Activated B cell treated with CpG ODN at 0.5 μM for 24 hours (primary cell): ENCODE results near the gene ADSS2. TPM values are rescaled to one million over a fixed set of nuclear protein-coding genes. Genes with fewer than 3 reads are reported as not detected.

Experiments used
- ATAC-seq: fragments of 200-7000 bp; cut with Tn5 transposase; one replicate; pipeline ENCODE4 v1.10.0; 2021; ENCODE audit warnings: low read depth, mild to moderate bottlenecking, moderate library complexity
- CTCF ChIA-PET: fragments of 350-600 bp; sonication (Branson Sonifier 250); formaldehyde crosslinking; loops from one replicate; lab custom pipeline; 2021; ENCODE audit warnings: antibody characterized with exemption; lab: Charles Lee
- POLR2A ChIA-PET: fragments of 350-600 bp; sonication (Branson Sonifier 250); formaldehyde crosslinking; loops from one replicate; lab custom pipeline; 2021; ENCODE audit warnings: antibody characterized with exemption; lab: Charles Lee
- DNase-seq: peaks from one replicate; pipeline ENCODE4 v3.0.0; 2022
- H3K27ac Mint-ChIP-seq: one replicate; pipeline ENCODE4 v1.8.0; 2020; ENCODE audit warnings: mixed read lengths
- H3K27me3 Mint-ChIP-seq: one replicate; pipeline ENCODE4 v1.8.0; 2021; ENCODE audit warnings: mixed read lengths
- H3K36me3 Mint-ChIP-seq: one replicate; pipeline ENCODE4 v1.8.0; 2021; ENCODE audit warnings: low read depth, mixed read lengths
- H3K4me1 Mint-ChIP-seq: one replicate; pipeline ENCODE4 v1.8.0; 2021; ENCODE audit warnings: mixed read lengths
- H3K4me3 Mint-ChIP-seq: one replicate; pipeline ENCODE4 v1.8.0; 2020; ENCODE audit warnings: mild to moderate bottlenecking, mixed read lengths
- H3K9me3 Mint-ChIP-seq: one replicate; pipeline ENCODE4 v1.8.0; 2020; ENCODE audit warnings: mixed read lengths
- CTCF ChIP-seq: fragments of 200-600 bp; IDR thresholded peaks from one replicate; pipeline ENCODE4 v1.8.0; 2022; ENCODE audit warnings: antibody characterized with exemption, mild to moderate bottlenecking
- intact Hi-C: fragments of 100-400 bp; cut with micrococcal nuclease; formaldehyde crosslinking; loops from one replicate; pipeline ENCODE4 v1.15.1; 2024
- total RNA-seq: library from RNA; stranded (reverse); gene quantifications from 2 replicates; pipeline ENCODE4 v1.2.3, GENCODE V29; 2022

Gene ADSS2
- total RNA-seq, 1 donor from 2014 or later: 42.2 TPM

DNA sequence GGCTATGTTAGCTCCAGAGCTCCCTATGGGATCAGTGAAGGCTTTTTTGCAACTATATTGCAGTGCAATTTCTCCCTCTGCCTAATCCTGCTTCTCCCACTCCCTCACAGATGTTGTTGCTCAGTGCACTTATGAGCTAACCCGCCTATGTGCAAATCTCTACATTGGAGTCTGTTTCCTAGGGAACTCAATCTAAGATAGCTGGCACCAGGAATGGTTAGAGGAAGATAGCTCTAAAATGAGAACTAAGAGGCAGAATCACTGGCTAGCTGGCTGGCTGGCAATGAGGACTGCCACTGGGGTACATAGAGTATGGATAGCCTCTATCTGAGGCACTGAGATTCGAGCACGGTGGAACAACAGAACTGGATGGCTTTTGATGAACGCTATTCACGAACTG is 39.5 kb downstream of the ADSS2 start:
- ChIA-PET CTCF (no interaction called here), POLR2A (no interaction called here)
- H3K36me3 Mint-ChIP-seq: peaks cover 98% of the 10 kb centered on the region
- DNase-seq: no peak
- no peaks in the 10 kb centered on the region for H3K9me3 Mint-ChIP-seq
- H3K4me3 Mint-ChIP-seq: no peak overlapping the region
- TF ChIP-seq CTCF: no peak
- ATAC-seq: no peak
- H3K27me3 Mint-ChIP-seq: no peaks in the 10 kb centered on the region
- H3K27ac Mint-ChIP-seq: no peak overlapping the region
- intact Hi-C loops: no loop called here
- H3K4me1 Mint-ChIP-seq: no peaks in the 10 kb centered on the region

- Mint-ChIP-seq H3K27me3 (no peaks in the 10 kb centered on the region), H3K27ac (no peak overlapping the region), H3K4me1 (no peaks in the 10 kb centered on the region), H3K36me3 (peaks cover 95% of the 10 kb centered on the region), H3K4me3 (no peak overlapping the region), H3K9me3 (no peaks in the 10 kb centered on the region)
- no peak for TF ChIP-seq CTCF
- no peak for ATAC-seq
- ChIA-PET POLR2A (no interaction called here), CTCF (no interaction called here)
- intact Hi-C loops: loop anchor here (10.0 kb wide), 1 partner anchor 85 kb away; no protein-coding TSS in a partner anchor
- no peak for DNase-seq
These were observed 42.0 kb downstream of the ADSS2 start for GRCh38 chr1:244409701-244410100.

DNA sequence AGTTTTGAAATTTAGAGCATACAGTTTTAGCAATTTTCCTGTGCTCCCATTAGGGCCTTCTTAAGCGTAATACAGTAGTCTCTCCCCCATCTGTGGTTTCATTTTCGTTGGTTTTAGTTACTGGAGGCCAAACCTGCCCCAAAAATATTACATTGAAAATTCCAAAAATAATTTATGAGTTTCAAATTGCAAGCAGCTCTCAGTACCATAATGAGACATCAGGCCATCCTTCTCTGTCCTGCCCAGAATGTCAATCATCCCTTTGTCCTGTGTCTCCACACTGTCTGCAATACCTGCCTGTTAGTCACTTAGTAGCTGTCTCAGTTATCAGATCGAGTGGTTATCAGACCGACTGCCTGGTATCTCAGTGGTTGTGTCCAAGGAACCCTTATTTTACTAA is 45.4 kb downstream of the ADSS2 start:
- no peak overlapping the region for H3K27ac Mint-ChIP-seq
- ATAC-seq: no peak

DNA sequence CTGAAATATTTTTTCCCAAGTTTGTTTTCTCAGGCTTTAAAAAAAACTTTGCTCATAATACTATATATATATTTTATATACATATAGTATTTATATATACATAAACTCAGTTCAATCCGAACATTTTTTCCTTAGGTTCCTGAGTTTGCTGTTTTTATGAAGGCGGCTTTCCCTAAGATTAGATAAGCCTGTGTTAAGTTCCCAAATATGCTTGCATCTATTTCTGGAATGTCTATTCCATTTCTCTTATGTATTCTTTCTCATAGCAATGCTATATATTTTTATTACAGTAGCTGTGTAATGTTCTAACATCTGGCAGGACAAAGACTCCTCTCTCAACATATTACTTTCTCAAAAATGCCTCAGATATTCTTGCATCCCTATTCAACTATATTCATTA is 45.9 kb downstream of the ADSS2 start:
- H3K9me3 Mint-ChIP-seq: peaks cover 14% of the 10 kb centered on the region
- H3K36me3 Mint-ChIP-seq: peaks cover 91% of the 10 kb centered on the region
- H3K4me3 Mint-ChIP-seq: no peak overlapping the region
- no peaks in the 10 kb centered on the region for H3K27me3 Mint-ChIP-seq
- DNase-seq (no peak), ATAC-seq (no peak)
- no peak overlapping the region for H3K27ac Mint-ChIP-seq
- ChIA-PET POLR2A (no interaction called here), CTCF (no interaction called here)
- TF ChIP-seq CTCF: no peak
- intact Hi-C loops: loop anchor here (10.0 kb wide), 1 partner anchor 81 kb away; no protein-coding TSS in a partner anchor
- H3K4me1 Mint-ChIP-seq: no peaks in the 10 kb centered on the region

More for the DNA sequence above, 45.4 kb downstream of the ADSS2 start:
- Mint-ChIP-seq H3K9me3 (peaks cover 9% of the 10 kb centered on the region), H3K4me3 (no peak overlapping the region), H3K4me1 (no peaks in the 10 kb centered on the region), H3K36me3 (peaks cover 92% of the 10 kb centered on the region), H3K27me3 (no peaks in the 10 kb centered on the region)
- no peak for TF ChIP-seq CTCF
- ChIA-PET CTCF (no interaction called here), POLR2A (no interaction called here)
- no peak for DNase-seq
- intact Hi-C loops: loop anchor here (10.0 kb wide), 1 partner anchor 82 kb away; no protein-coding TSS in a partner anchor

DNA sequence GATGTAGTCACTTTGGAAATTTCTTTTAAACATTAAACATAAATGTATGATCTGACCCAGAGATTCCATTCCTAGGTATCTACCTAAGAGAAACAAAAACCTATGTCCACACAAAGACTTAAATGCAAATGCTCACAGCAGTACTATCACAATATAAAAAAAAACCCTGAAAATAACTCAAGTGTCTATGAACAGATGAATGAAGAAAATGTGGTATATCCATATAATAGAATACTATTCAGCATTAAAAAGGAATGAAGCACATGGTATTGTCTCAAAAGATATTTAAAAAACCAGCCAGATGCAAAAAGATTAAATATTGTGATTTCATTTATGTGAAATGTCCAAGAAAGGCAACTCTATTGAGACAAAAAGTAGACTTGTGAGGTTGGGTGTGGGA is 48.3 kb downstream of the ADSS2 start:
- DNase-seq (no peak), ATAC-seq (no peak)
- H3K4me1 Mint-ChIP-seq: no peaks in the 10 kb centered on the region
- no peak for TF ChIP-seq CTCF
- H3K4me3 Mint-ChIP-seq: no peak overlapping the region
- peaks cover 68% of the 10 kb centered on the region for H3K36me3 Mint-ChIP-seq
- intact Hi-C loops: loop anchor here (10.0 kb wide), 1 partner anchor 79 kb away; no protein-coding TSS in a partner anchor
- ChIA-PET POLR2A (no interaction called here), CTCF (no interaction called here)
- no peak overlapping the region for H3K27ac Mint-ChIP-seq
- H3K9me3 Mint-ChIP-seq: peaks cover 15% of the 10 kb centered on the region
- no peaks in the 10 kb centered on the region for H3K27me3 Mint-ChIP-seq
